Tibial nerve (tissue), 4 donors: Measurements from ENCODE around the gene TMEM232. TPM values are rescaled to one million over a fixed set of nuclear protein-coding genes. Genes with fewer than 3 reads are reported as not detected.

Experiments
- DNase-seq, 2 donors: peaks; one replicate each; pipeline ENCODE4 v3.0.0-alpha.2; 2019; ENCODE audit warnings: low spot score in 2 of 2
- H3K27ac ChIP-seq, 4 donors: fragments of 200-600 bp; sonication (generic) in 3 of 4; one replicate each; pipeline ENCODE4 v1.5.1; 2017 to 2019; ENCODE audit warnings: mild to moderate bottlenecking in 1 of 4
- H3K27me3 ChIP-seq, 2 donors: fragments of 200-600 bp; sonication (generic) in 1 of 2; one replicate each; pipeline versions ENCODE4 v1.5.1 to v1.6.0; 2017 to 2019
- H3K36me3 ChIP-seq, 3 donors: fragments of 200-600 bp; sonication (generic); one replicate each; pipeline ENCODE4 v1.5.1; 2018 to 2019
- H3K4me1 ChIP-seq, 4 donors: fragments of 200-600 bp; sonication (generic) in 3 of 4; one replicate each; pipeline ENCODE4 v1.5.1; 2017 to 2019
- H3K4me3 ChIP-seq, 4 donors: fragments of 200-600 bp; sonication (generic) in 3 of 4; one replicate each; pipeline ENCODE4 v1.5.1; 2017 to 2019; ENCODE audit warnings: mild to moderate bottlenecking in 1 of 4, moderate library complexity in 1 of 4
- H3K9me3 ChIP-seq, 4 donors: fragments of 200-600 bp; sonication (generic) in 3 of 4; one replicate each; pipeline ENCODE4 v1.5.1; 2017 to 2019
- CTCF ChIP-seq, 5 experiments: fragments of 200-600 bp in 3 of 5; fragments of 450-650 bp in 2 of 5; sonication (generic) in 3 of 5; IDR thresholded peaks; one replicate each; pipeline ENCODE4 v1.5.1; 2016 to 2019; ENCODE audit warnings: antibody characterized with exemption in 5 of 5, mild to moderate bottlenecking in 3 of 5, moderate library complexity in 2 of 5
- EP300 ChIP-seq, 2 donors: sonication (generic); formaldehyde crosslinking; IDR thresholded peaks; one replicate each; pipeline ENCODE4 v1.6.1; 2017; ENCODE audit warnings: antibody characterized with exemption in 2 of 2, mild to moderate bottlenecking in 1 of 2
- POLR2A ChIP-seq, 2 donors: fragments of 450-650 bp; IDR thresholded peaks; one replicate each; pipeline ENCODE4 v1.6.1; 2017; ENCODE audit warnings: antibody characterized with exemption in 2 of 2, mild to moderate bottlenecking in 2 of 2, moderate library complexity in 2 of 2
- WGBS, 2 donors: methylation state at CpG; one replicate each; pipeline ENCODE4 v1.1.5; 2018; 5-methylcytosine and 5-hydroxymethylcytosine counted together
- total RNA-seq, 4 donors: library from RNA; depleted of rRNA; stranded (reverse); fragments of >200 nt; gene quantifications; one replicate each; pipeline ENCODE4 v1.1.0, GENCODE V29; 2016

The TMEM232 gene
- total RNA-seq, 4 donors from 2014 or later = 1.7 to 14.4 (median 4.1) TPM

GRCh38 chr5:110492446-110492845, 234.0 kb downstream of the TMEM232 start:
- Histone ChIP-seq H3K4me3 (no peak overlapping the region), H3K27ac (no peak overlapping the region), H3K9me3 (peaks cover 0 to 2% (median 0%) of the 10 kb centered on the region in 4 donors), H3K4me1 (no peaks in the 10 kb centered on the region), H3K27me3 (no peaks in the 10 kb centered on the region), H3K36me3 (no peaks in the 10 kb centered on the region)
- DNase-seq = no peak
- TF ChIP-seq POLR2A (IDR thresholded peaks at IDR 0.05) (no peak), EP300 (IDR thresholded peaks at IDR 0.05) (no peak), CTCF (IDR thresholded peaks at IDR 0.05) (no peak)

GRCh38 chr5:110478895-110479294, 247.6 kb downstream of the TMEM232 start:
- Histone ChIP-seq H3K27ac (no peak overlapping the region), H3K4me3 (no peak overlapping the region), H3K4me1 (no peaks in the 10 kb centered on the region), H3K36me3 (no peaks in the 10 kb centered on the region), H3K9me3 (peaks cover 0 to 17% (median 0%) of the 10 kb centered on the region in 4 donors), H3K27me3 (no peaks in the 10 kb centered on the region)
- WGBS, 2 donors = 49 to 61% methylated on average over 2 of the region's 2 CpGs
- DNase-seq = no peak
- TF ChIP-seq POLR2A (IDR thresholded peaks at IDR 0.05) (no peak), CTCF (IDR thresholded peaks at IDR 0.05) (no peak), EP300 (IDR thresholded peaks at IDR 0.05) (no peak)

- 47% methylated on average over 3 of the region's 3 CpGs for WGBS, 2 donors
- TF ChIP-seq POLR2A (IDR thresholded peaks at IDR 0.05) (no peak), CTCF (IDR thresholded peaks at IDR 0.05) (no peak), EP300 (IDR thresholded peaks at IDR 0.05) (no peak)
- peaks cover 0 to 10% (median 0%) of the 10 kb centered on the region in 4 donors for H3K9me3 ChIP-seq
- H3K36me3 ChIP-seq = no peaks in the 10 kb centered on the region
- H3K27ac ChIP-seq = no peak overlapping the region
- H3K4me3 ChIP-seq = no peak overlapping the region
- no peaks in the 10 kb centered on the region for H3K4me1 ChIP-seq
- no peaks in the 10 kb centered on the region for H3K27me3 ChIP-seq
- DNase-seq = no peak
Measured at GRCh38 chr5:110477911-110478310, 248.6 kb downstream of the TMEM232 start.

- Histone ChIP-seq H3K27ac (no peak overlapping the region), H3K4me3 (no peak overlapping the region), H3K9me3 (peaks cover 0 to 14% (median 1%) of the 10 kb centered on the region in 4 donors), H3K36me3 (no peaks in the 10 kb centered on the region), H3K4me1 (no peaks in the 10 kb centered on the region), H3K27me3 (no peaks in the 10 kb centered on the region)
- TF ChIP-seq CTCF (IDR thresholded peaks at IDR 0.05) (no peak), POLR2A (IDR thresholded peaks at IDR 0.05) (no peak), EP300 (IDR thresholded peaks at IDR 0.05) (no peak)
- DNase-seq = no peak
Measured at GRCh38 chr5:110476164-110476563, 250.3 kb downstream of the TMEM232 start.

- Histone ChIP-seq H3K36me3 (no peaks in the 10 kb centered on the region), H3K27ac (no peak overlapping the region), H3K4me3 (no peak overlapping the region), H3K27me3 (no peaks in the 10 kb centered on the region), H3K4me1 (no peaks in the 10 kb centered on the region), H3K9me3 (peaks cover 0 to 20% (median 5%) of the 10 kb centered on the region in 4 donors)
- TF ChIP-seq POLR2A (IDR thresholded peaks at IDR 0.05) (no peak), EP300 (IDR thresholded peaks at IDR 0.05) (no peak), CTCF (IDR thresholded peaks at IDR 0.05) (no peak)
- WGBS, 2 donors = 89 to 92% methylated on average over 1 of the region's 1 CpG
- no peak for DNase-seq
Measured at GRCh38 chr5:110475529-110475928, 250.9 kb downstream of the TMEM232 start.
